Bronchial epithelial cell (primary cell): Measurements from ENCODE around the gene PTPRT. TPM values are rescaled to one million over a fixed set of nuclear protein-coding genes. Genes with fewer than 3 reads are reported as not detected.

ENCODE experiments used
- DNase-seq: peaks from one replicate; pipeline ENCODE4 v3.0.0-alpha.2; 2010; ENCODE audit warnings: low read depth
- FAIRE-seq: peaks from 2 replicates; lab custom pipeline; 2011; peaks lifted over from hg19 to GRCh38; lab: Jason Lieb, UNC
- H3K27me3 ChIP-seq: 2 replicates; pipeline ENCODE4 v1.5.1; 2011; ENCODE audit warnings: low read length; ENCODE audit not compliant: control insufficient read depth, insufficient read depth
- H3K36me3 ChIP-seq: 2 replicates; pipeline ENCODE4 v1.5.1; 2011; ENCODE audit warnings: low read length; ENCODE audit not compliant: control insufficient read depth, insufficient read depth
- H3K4me3 ChIP-seq: 2 replicates; pipeline ENCODE4 v1.5.1; 2011; ENCODE audit warnings: mild to moderate bottlenecking, low read depth, low read length, control low read depth
- total RNA-seq: library from RNA; depleted of rRNA; stranded (reverse); fragments of >200 nt; gene quantifications from 2 replicates; pipeline ENCODE4 v1.2.1, GENCODE V29; 2014
- TF ChIP-seq, protein P1 (sequence below): IDR thresholded peaks from 2 replicates; pipeline ENCODE4 v1.5.1; 2011; ENCODE audit warnings: mild to moderate bottlenecking, moderate library complexity, low read length, control low read depth, inconsistent platforms; ENCODE audit not compliant: insufficient read depth, severe bottlenecking

The PTPRT gene
- total RNA-seq: not detected in 2 replicates

- Histone ChIP-seq H3K27me3 (peaks cover 11% of the 10 kb centered on the region), H3K4me3 (no peak within 1 kb of the TSS)
Measured at GRCh38 chr20:43189554-43190331, at the start of gene PTPRT. Gene PTPRT (minus strand): TSS chr20:43189906. CDS start chr20:43189733, 173 bp downstream.

DNA sequence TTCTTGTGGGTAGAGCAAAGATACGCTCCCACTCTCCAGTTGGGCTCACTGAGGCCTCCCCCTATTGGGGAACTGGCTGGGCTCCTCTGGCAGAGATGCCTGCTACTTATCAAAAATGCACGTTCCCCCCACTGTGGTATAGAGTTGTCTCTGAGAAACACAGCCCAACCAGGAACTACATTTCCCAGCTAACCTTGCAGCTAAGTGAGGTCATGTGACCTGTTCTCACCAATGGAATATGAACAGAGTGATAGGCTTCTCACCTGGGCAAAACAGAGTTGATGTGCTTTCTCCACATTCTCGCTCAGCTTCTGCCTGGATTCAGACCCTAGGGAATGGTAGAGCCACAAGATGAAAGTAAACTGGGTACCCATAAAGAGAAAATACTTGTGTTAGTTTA, 49.1 kb upstream of the PTPRT start:
- Histone ChIP-seq H3K36me3 (no peaks in the 10 kb centered on the region), H3K27me3 (no peaks in the 10 kb centered on the region), H3K4me3 (no peak overlapping the region)
- no peak for DNase-seq
- TF ChIP-seq, protein P1, sequence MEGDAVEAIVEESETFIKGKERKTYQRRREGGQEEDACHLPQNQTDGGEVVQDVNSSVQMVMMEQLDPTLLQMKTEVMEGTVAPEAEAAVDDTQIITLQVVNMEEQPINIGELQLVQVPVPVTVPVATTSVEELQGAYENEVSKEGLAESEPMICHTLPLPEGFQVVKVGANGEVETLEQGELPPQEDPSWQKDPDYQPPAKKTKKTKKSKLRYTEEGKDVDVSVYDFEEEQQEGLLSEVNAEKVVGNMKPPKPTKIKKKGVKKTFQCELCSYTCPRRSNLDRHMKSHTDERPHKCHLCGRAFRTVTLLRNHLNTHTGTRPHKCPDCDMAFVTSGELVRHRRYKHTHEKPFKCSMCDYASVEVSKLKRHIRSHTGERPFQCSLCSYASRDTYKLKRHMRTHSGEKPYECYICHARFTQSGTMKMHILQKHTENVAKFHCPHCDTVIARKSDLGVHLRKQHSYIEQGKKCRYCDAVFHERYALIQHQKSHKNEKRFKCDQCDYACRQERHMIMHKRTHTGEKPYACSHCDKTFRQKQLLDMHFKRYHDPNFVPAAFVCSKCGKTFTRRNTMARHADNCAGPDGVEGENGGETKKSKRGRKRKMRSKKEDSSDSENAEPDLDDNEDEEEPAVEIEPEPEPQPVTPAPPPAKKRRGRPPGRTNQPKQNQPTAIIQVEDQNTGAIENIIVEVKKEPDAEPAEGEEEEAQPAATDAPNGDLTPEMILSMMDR: no peak
- FAIRE-seq: no peak

More at GRCh38 chr20:43189554-43190331, at the start of gene PTPRT:
- TF ChIP-seq, protein P1: no peak
- no peak for DNase-seq
- FAIRE-seq: no peak
- H3K36me3 ChIP-seq: no peaks in the 10 kb centered on the region

DNA sequence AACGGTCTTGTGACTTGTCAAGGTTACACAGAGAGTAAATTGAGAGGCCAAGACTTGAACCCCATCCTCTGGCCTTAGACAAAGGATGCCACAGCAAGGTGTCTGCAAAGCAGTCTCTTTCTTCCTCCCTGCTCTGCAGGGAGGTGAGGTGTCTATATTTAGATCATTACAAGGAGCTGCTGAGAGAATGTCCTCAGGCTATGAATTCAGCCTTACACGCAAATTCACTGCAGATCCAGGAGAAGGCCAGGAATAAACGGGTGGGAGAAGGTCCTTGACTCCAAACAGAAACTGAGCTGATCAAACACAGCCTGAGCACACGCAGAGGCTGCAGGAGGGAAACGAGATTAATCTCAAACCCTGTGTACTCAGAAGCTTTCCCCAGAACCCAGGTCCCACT, 48.6 kb upstream of the PTPRT start:
- DNase-seq (no peak), FAIRE-seq (no peak)
- Histone ChIP-seq H3K27me3 (no peaks in the 10 kb centered on the region), H3K4me3 (no peak overlapping the region), H3K36me3 (no peaks in the 10 kb centered on the region)
- TF ChIP-seq, protein P1: no peak

DNA sequence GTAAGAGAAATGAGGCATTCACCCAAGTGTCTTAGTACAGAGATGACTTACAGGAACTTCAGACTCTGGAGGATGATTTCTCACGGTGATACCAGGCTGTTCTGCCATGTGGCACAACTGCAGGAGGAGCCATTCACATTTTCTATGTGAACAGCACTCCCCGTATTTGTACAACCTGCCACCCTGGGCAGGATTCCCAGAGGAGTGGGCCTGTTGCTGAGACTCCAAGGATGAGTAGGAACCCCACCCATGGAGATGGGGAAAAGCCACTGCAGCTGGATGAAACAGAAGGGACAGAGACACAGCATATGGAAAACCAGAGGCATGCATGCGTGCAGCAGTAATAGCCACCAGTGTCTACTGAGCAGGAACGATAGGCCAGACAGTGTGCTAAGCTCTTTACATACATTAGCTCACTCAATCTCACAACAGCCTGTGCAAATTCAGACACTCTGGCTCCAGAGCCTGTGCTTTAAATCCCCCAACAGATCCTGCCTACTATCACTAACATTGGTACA, 48.0 kb upstream of the PTPRT start:
- no peak for DNase-seq
- FAIRE-seq: peak; percentile 87
- Histone ChIP-seq H3K4me3 (no peak overlapping the region), H3K36me3 (no peaks in the 10 kb centered on the region), H3K27me3 (no peaks in the 10 kb centered on the region)
- TF ChIP-seq, protein P1: no peak

GRCh38 chr20:43235998-43236397, 46.3 kb upstream of the PTPRT start:
- TF ChIP-seq, protein P1: no peak
- no peak overlapping the region for H3K4me3 ChIP-seq
- DNase-seq (no peak), FAIRE-seq (no peak)
- no peaks in the 10 kb centered on the region for H3K27me3 ChIP-seq
- no peaks in the 10 kb centered on the region for H3K36me3 ChIP-seq
